ENCODE measurements around the gene BGN.

Gene BGN

GRCh38 chrX:153486171-153486570 lies 8.6 kb upstream of the BGN start:
- H3K4me3 ChIP-seq (ENCODE audit: low read depth, low read length), result no peak overlapping the region
- ChIA-PET POLR2A (no interaction called here), CTCF (no interaction called here)
- no peak for TF ChIP-seq ZNF37A (tag by site-specific recombination; IDR thresholded peaks at IDR 0.05)
- TF ChIP-seq ZNF510 (tag by site-specific recombination; IDR thresholded peaks at IDR 0.05; ENCODE audit: insufficient replicate concordance), result no peak
- no peaks in the 10 kb centered on the region for H3K4me1 ChIP-seq (ENCODE audit: control insufficient read depth, insufficient read depth, low read length)
- H3K27ac ChIP-seq (ENCODE audit: extremely low read depth, low read depth, low read length), result no peak overlapping the region
- H3K36me3 ChIP-seq (ENCODE audit: control insufficient read depth in 2 of 2, insufficient read depth in 1 of 2, low read length in 2 of 2), result no peaks in the 10 kb centered on the region
- no peaks in the 10 kb centered on the region for H3K9me3 ChIP-seq (ENCODE audit: control insufficient read depth, insufficient read depth, low read depth, low read length)

GRCh38 chrX:153487590-153488071 lies 7.1 kb upstream of the BGN start:
- H3K4me1 ChIP-seq (ENCODE audit: control insufficient read depth, insufficient read depth, low read length), result no peaks in the 10 kb centered on the region
- H3K27ac ChIP-seq (ENCODE audit: extremely low read depth, low read depth, low read length), result no peak overlapping the region
- POLR2A ChIA-PET, result no interaction called here

More at GRCh38 chrX:153487590-153488071, 7.1 kb upstream of the BGN start:
- CTCF ChIA-PET, result no interaction called here
- TF ChIP-seq ATF2 (tag by site-specific recombination; IDR thresholded peaks at IDR 0.05; ENCODE audit: low read depth) (no peak), ZNF473 (tag by site-specific recombination; IDR thresholded peaks at IDR 0.05) (no peak), ZNF776 (tag by site-specific recombination; IDR thresholded peaks at IDR 0.05; ENCODE audit: borderline replicate concordance) (no peak), ZNF239 (tag by site-specific recombination; IDR thresholded peaks at IDR 0.05) (no peak), ZBTB48 (tag by site-specific recombination; IDR thresholded peaks at IDR 0.05) (no peak), ZNF654 (tag by site-specific recombination; IDR thresholded peaks at IDR 0.05; ENCODE audit: low read depth) (no peak), ZNF175 (tag by site-specific recombination; IDR thresholded peaks at IDR 0.05) (no peak), GLIS1 (tag by site-specific recombination; IDR thresholded peaks at IDR 0.05) (no peak), ZNF146 (tag by site-specific recombination; IDR thresholded peaks at IDR 0.05) (no peak), SP2 (tag by site-specific recombination; IDR thresholded peaks at IDR 0.05) (no peak), ZNF266 (tag by site-specific recombination; IDR thresholded peaks at IDR 0.05; ENCODE audit: low read depth) (no peak), PRDM2 (tag by site-specific recombination; IDR thresholded peaks at IDR 0.05; ENCODE audit: borderline replicate concordance) (no peak), ZNF561 (tag by site-specific recombination; IDR thresholded peaks at IDR 0.05; ENCODE audit: borderline replicate concordance) (no peak), ZFHX2 (tag by site-specific recombination; conservative IDR thresholded peaks at IDR 0.05) (no peak), ZNF19 (tag by site-specific recombination; IDR thresholded peaks at IDR 0.05; ENCODE audit: low read depth) (no peak)
- no peaks in the 10 kb centered on the region for H3K36me3 ChIP-seq (ENCODE audit: control insufficient read depth in 2 of 2, insufficient read depth in 1 of 2, low read length in 2 of 2)
- no peak overlapping the region for H3K4me3 ChIP-seq (ENCODE audit: low read depth, low read length)
- H3K9me3 ChIP-seq (ENCODE audit: control insufficient read depth, insufficient read depth, low read depth, low read length), result no peaks in the 10 kb centered on the region
